Stimulated activated CD8-positive, alpha-beta memory T cell treated with anti-CD3 and anti-CD28 coated beads, Interleukin-2, amount 100 ng/mL, for 48 hours (primary cell): ENCODE data around the gene ASZ1.

ENCODE experiments used
- DNase-seq, 2 donors: peaks; one replicate each; pipeline ENCODE4 v3.0.0-alpha.2; 2020; ENCODE audit warnings: low read depth in 2 of 2

ASZ1 gene

GRCh38 chr7:117346161-117346560 is 81.1 kb downstream of the ASZ1 start:
- no peak for DNase-seq

- no peak for DNase-seq
Measured at GRCh38 chr7:117338020-117338419, 89.3 kb downstream of the ASZ1 start.

- no peak for DNase-seq
Measured at GRCh38 chr7:117333168-117333567, 94.1 kb downstream of the ASZ1 start.

GRCh38 chr7:117332031-117332430 is 95.3 kb downstream of the ASZ1 start:
- DNase-seq, result no peak

- DNase-seq, result no peak
Measured at GRCh38 chr7:117325836-117326235, 101.5 kb downstream of the ASZ1 start.

GRCh38 chr7:117324960-117325359 is 102.3 kb downstream of the ASZ1 start:
- DNase-seq, result no peak

GRCh38 chr7:117323851-117324711 is 103.2 kb downstream of the ASZ1 start:
- no peak for DNase-seq

GRCh38 chr7:117323305-117323850 is 103.9 kb downstream of the ASZ1 start:
- DNase-seq, result no peak

GRCh38 chr7:117322741-117323304 is 104.5 kb downstream of the ASZ1 start, which contains the start of gene WNT2:
TSS of gene WNT2 (minus strand) at chr7:117323058. CDS start at chr7:117322989, 69 bp downstream.
- DNase-seq, result no peak

GRCh38 chr7:117320523-117320922 is 106.8 kb downstream of the ASZ1 start:
- DNase-seq, result no peak

- DNase-seq, result no peak
Measured at GRCh38 chr7:117319181-117319580, 108.1 kb downstream of the ASZ1 start.

- no peak for DNase-seq
Measured at GRCh38 chr7:117313582-117313981, 113.7 kb downstream of the ASZ1 start.
